T-cell (primary cell): ENCODE results near the gene GTF2A1. TPM values are rescaled to one million over a fixed set of nuclear protein-coding genes. Genes with fewer than 3 reads are reported as not detected.
A peak's percentile ranks its signal among the peaks of the same experiment; 100 is the strongest.

Source experiments
- ATAC-seq, 4 experiments: fragments of 200-7000 bp in 3 of 4; fragments of 150-1000 bp in 1 of 4; cut with Tn5 transposase; replicated peaks in 1 of 4; 1 replicate in 3 of 4; 2 replicates in 1 of 4; pipeline ENCODE4 v1.10.0; 2021; ENCODE audit warnings: moderate library complexity in 3 of 4, mild to moderate bottlenecking in 2 of 4, moderate number of reproducible peaks in 1 of 4
- CTCF ChIA-PET, 2 donors: fragments of 300-600 bp; sonication (Branson Sonifier 250); formaldehyde crosslinking; loops; one replicate each; lab custom pipeline; 2022; ENCODE audit warnings: antibody characterized with exemption in 2 of 2; lab: Charles Lee
- POLR2A ChIA-PET, 2 donors: fragments of 300-600 bp; sonication (Branson Sonifier 250); formaldehyde crosslinking; loops; one replicate each; lab custom pipeline; 2022; ENCODE audit warnings: antibody characterized with exemption in 2 of 2; lab: Charles Lee
- DNase-seq, 35 experiments: peaks; one replicate each; pipeline versions ENCODE4 v3.0.0 to v3.0.0-alpha.2; 2013 to 2023
- H3K27ac ChIP-seq: one replicate; pipeline ENCODE4 v1.5.1; 2013; ENCODE audit warnings: low read length
- H3K27me3 ChIP-seq, 2 experiments: replicated peaks in 1 of 2; 1 replicate in 1 of 2; 2 replicates in 1 of 2; pipeline versions ENCODE4 v1.6.1 to v1.7.0; 2013; ENCODE audit warnings: low read length in 1 of 2, mixed read lengths in 1 of 2; ENCODE audit not compliant: control insufficient read depth in 2 of 2, insufficient read depth in 2 of 2; ENCODE audit errors: extremely low read depth in 1 of 2
- H3K36me3 ChIP-seq, 2 donors: 1 replicate in 1 of 2; 2 replicates in 1 of 2; pipeline versions ENCODE4 v1.6.1 to v1.7.0; 2013; ENCODE audit warnings: low read length in 1 of 2; ENCODE audit not compliant: control insufficient read depth in 2 of 2, insufficient read depth in 1 of 2; ENCODE audit errors: extremely low read depth in 1 of 2
- H3K4me1 ChIP-seq, 2 experiments: 1 replicate in 1 of 2; 2 replicates in 1 of 2; pipeline versions ENCODE4 v1.6.1 to v1.7.0; 2013; ENCODE audit warnings: low read length in 2 of 2, mixed read lengths in 1 of 2; ENCODE audit not compliant: insufficient read depth in 2 of 2, control insufficient read depth in 1 of 2; ENCODE audit errors: extremely low read depth in 1 of 2
- H3K4me3 ChIP-seq, 2 donors: 1 replicate in 1 of 2; 2 replicates in 1 of 2; pipeline versions ENCODE4 v1.5.1 to v1.7.0; 2013; ENCODE audit warnings: mild to moderate bottlenecking in 2 of 2, low read length in 1 of 2, moderate library complexity in 1 of 2; ENCODE audit not compliant: control insufficient read depth in 1 of 2; ENCODE audit errors: extremely low read depth in 1 of 2
- H3K9me3 ChIP-seq: 2 replicates; pipeline ENCODE4 v1.7.0; 2013
- H3K27ac Mint-ChIP-seq, 2 donors: one replicate each; pipeline ENCODE4 v1.8.0; 2020 to 2021; ENCODE audit warnings: mild to moderate bottlenecking in 2 of 2, mixed read lengths in 2 of 2
- H3K27me3 Mint-ChIP-seq, 2 donors: one replicate each; pipeline ENCODE4 v1.8.0; 2021 to 2022; ENCODE audit warnings: mixed read lengths in 2 of 2
- H3K36me3 Mint-ChIP-seq: one replicate; pipeline ENCODE4 v1.8.0; 2021; ENCODE audit warnings: mixed read lengths
- H3K4me1 Mint-ChIP-seq, 3 donors: one replicate each; pipeline ENCODE4 v1.8.0; 2020 to 2022; ENCODE audit warnings: mixed read lengths in 3 of 3, mild to moderate bottlenecking in 1 of 3
- H3K4me3 Mint-ChIP-seq, 3 donors: one replicate each; pipeline ENCODE4 v1.8.0; 2020 to 2022; ENCODE audit warnings: mild to moderate bottlenecking in 3 of 3, mixed read lengths in 3 of 3, moderate library complexity in 3 of 3
- H3K9me3 Mint-ChIP-seq, 3 donors: one replicate each; pipeline ENCODE4 v1.8.0; 2020 to 2022; ENCODE audit warnings: mixed read lengths in 3 of 3
- WGBS: methylation state at CpG from one replicate; pipeline ENCODE4 v1.1.5; 2013; ENCODE audit warnings: missing lambda C conversion rate; ENCODE audit not compliant: insufficient coverage; 5-methylcytosine and 5-hydroxymethylcytosine counted together
- total RNA-seq, 35 experiments: library from RNA in 6 of 35; stranded (reverse) in 6 of 35; fragments of 120-200 nt in 1 of 35; gene quantifications; one replicate each; pipeline versions ENCODE4 v1.2.1 to v1.2.4 and lab custom pipeline; 2013 to 2026

The GTF2A1 gene
- total RNA-seq, 5 donors from 2014 or later (not counting 1 experiment from before 2014, with no cell fraction given): 21.2 to 34.1 (median 29.3) TPM

GRCh38 chr14:81164167-81164774, 56.5 kb downstream of the GTF2A1 start:
- ChIA-PET POLR2A (interaction anchor here in 1 of 2 donors (0.5 kb wide), 1 partner anchor 46 kb away, joined by 3 read pairs; no protein-coding TSS in a partner anchor), CTCF (interaction anchor here in 1 of 2 donors (0.9 to 1.6 kb wide), 3 partner anchors 14 to 178 kb away, joined by 3 to 7 read pairs (median 4); no protein-coding TSS in a partner anchor)
- DNase-seq (peak in 18 of 35 experiments; percentile 2 to 53 (median 14)), ATAC-seq (peak in 3 of 4 experiments; percentile 54 to 73 (median 71))
- Histone ChIP-seq H3K27me3 (no peaks in the 10 kb centered on the region), H3K9me3 (no peaks in the 10 kb centered on the region), H3K36me3 (no peaks in the 10 kb centered on the region), H3K4me1 (peaks cover 2 to 5% of the 10 kb centered on the region in 2 experiments), H3K27ac (no peak overlapping the region), H3K4me3 (no peak overlapping the region)
- H3K36me3 Mint-ChIP-seq: no peaks in the 10 kb centered on the region
- 43% methylated on average over 1 of the region's 1 CpG for WGBS
- no peaks in the 10 kb centered on the region for H3K9me3 Mint-ChIP-seq
- H3K4me3 Mint-ChIP-seq: no peak overlapping the region
- no peak overlapping the region for H3K27ac Mint-ChIP-seq
- H3K4me1 Mint-ChIP-seq: peaks cover 3 to 10% (median 9%) of the 10 kb centered on the region in 3 donors
- no peaks in the 10 kb centered on the region for H3K27me3 Mint-ChIP-seq

DNA sequence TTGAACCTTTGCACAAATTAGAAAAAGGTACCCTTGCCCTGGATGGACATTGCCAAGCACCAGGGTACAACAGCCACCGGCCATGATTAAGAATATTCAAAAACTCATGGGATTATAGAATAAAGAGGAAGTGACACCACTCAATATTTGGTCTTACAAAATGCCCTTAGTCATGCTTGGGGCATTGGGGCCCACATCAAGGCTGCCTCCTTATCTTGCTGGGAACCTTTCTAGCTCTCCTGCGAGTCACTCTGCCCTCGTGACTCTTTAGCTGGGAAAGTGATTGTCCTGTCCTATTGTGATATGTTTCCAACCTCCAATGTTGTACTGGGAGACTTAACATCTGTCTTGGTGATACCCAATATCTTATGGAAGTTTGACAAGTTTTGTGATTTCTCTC, 57.8 kb downstream of the GTF2A1 start:
- H3K9me3 Mint-ChIP-seq: no peaks in the 10 kb centered on the region
- Histone ChIP-seq H3K9me3 (no peaks in the 10 kb centered on the region), H3K27me3 (no peaks in the 10 kb centered on the region), H3K36me3 (no peaks in the 10 kb centered on the region), H3K4me3 (no peak overlapping the region), H3K27ac (no peak overlapping the region), H3K4me1 (no peaks in the 10 kb centered on the region)
- DNase-seq (no peak), ATAC-seq (no peak)
- H3K36me3 Mint-ChIP-seq: no peaks in the 10 kb centered on the region
- POLR2A ChIA-PET: no interaction called here
- H3K27ac Mint-ChIP-seq: no peak overlapping the region
- no peaks in the 10 kb centered on the region for H3K27me3 Mint-ChIP-seq
- no peak overlapping the region for H3K4me3 Mint-ChIP-seq
- CTCF ChIA-PET: interaction anchor here in 1 of 2 donors (1.6 kb wide), 1 partner anchor 167 kb away, joined by 7 read pairs; no protein-coding TSS in a partner anchor
- WGBS: no CpG with 5 or more reads among the region's 3 CpGs
- H3K4me1 Mint-ChIP-seq: no peaks in the 10 kb centered on the region

DNA sequence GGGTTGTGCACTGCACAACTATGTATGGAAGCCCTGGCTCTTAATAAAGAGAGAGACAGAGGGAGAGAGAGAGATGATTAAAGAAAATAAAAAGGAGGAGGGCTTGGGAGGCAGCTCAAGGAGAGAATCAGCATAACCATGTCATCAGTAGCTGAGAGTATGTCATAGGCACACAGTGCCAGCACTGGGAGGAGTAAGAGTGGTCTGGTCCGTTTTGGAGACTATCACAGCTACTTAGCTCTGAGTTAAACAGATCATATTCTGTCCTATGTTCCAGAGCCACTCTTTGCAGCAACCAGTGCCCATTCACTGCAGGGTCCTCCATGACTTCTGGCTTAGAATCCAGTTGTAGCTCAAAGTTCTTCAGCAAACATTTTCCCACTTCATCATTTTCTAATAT, 59.0 kb downstream of the GTF2A1 start:
- ChIA-PET POLR2A (no interaction called here), CTCF (interaction anchor here (1.0 to 1.1 kb wide), 2 partner anchors 8 to 13 kb away, joined by 3 to 6 read pairs; no protein-coding TSS in a partner anchor)
- Mint-ChIP-seq H3K9me3 (no peaks in the 10 kb centered on the region), H3K27ac (no peak overlapping the region), H3K36me3 (no peaks in the 10 kb centered on the region), H3K4me1 (no peaks in the 10 kb centered on the region), H3K4me3 (no peak overlapping the region), H3K27me3 (no peaks in the 10 kb centered on the region)
- Histone ChIP-seq H3K9me3 (no peaks in the 10 kb centered on the region), H3K4me3 (no peak overlapping the region), H3K27me3 (no peaks in the 10 kb centered on the region), H3K27ac (no peak overlapping the region), H3K4me1 (no peaks in the 10 kb centered on the region), H3K36me3 (no peaks in the 10 kb centered on the region)
- no peak for DNase-seq
- WGBS: no CpG with 5 or more reads among the region's 1 CpG
- no peak for ATAC-seq

DNA sequence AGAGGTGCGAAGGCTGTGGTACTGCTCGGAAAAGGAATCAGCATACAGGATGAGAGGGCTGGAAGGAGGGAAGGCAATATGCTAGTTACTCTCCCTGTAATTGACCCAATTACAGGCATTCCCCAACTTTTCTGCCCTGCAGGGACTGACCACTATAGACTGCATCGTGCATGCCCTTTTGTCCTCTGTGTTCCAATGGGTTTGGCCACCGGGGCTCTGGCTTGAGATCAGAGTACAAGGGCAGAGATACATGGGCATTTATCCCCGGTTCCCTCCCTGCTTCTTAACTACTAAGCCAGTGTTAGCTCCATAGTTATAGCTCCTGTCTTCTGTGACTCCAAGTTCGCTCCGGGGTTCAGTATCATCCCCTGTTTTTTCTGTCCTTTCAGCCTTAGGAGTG, 59.7 kb downstream of the GTF2A1 start:
- H3K27ac ChIP-seq: no peak overlapping the region
- H3K4me3 ChIP-seq: no peak overlapping the region
- no peaks in the 10 kb centered on the region for H3K4me1 ChIP-seq
- no peaks in the 10 kb centered on the region for H3K27me3 ChIP-seq
- H3K36me3 ChIP-seq: no peaks in the 10 kb centered on the region
- WGBS: 80% methylated on average over 4 of the region's 7 CpGs
- Mint-ChIP-seq H3K4me1 (no peaks in the 10 kb centered on the region), H3K9me3 (no peaks in the 10 kb centered on the region), H3K27ac (no peak overlapping the region), H3K27me3 (no peaks in the 10 kb centered on the region), H3K36me3 (no peaks in the 10 kb centered on the region), H3K4me3 (no peak overlapping the region)
- ATAC-seq (no peak), DNase-seq (no peak)
- H3K9me3 ChIP-seq: no peaks in the 10 kb centered on the region
- POLR2A ChIA-PET: no interaction called here
- CTCF ChIA-PET: interaction anchor here (1.0 to 1.1 kb wide), 2 partner anchors 9 to 14 kb away, joined by 3 to 6 read pairs; no protein-coding TSS in a partner anchor

GRCh38 chr14:81157431-81157830, 63.3 kb downstream of the GTF2A1 start:
- Mint-ChIP-seq H3K36me3 (no peaks in the 10 kb centered on the region), H3K9me3 (no peaks in the 10 kb centered on the region), H3K4me3 (no peak overlapping the region), H3K4me1 (no peaks in the 10 kb centered on the region), H3K27me3 (no peaks in the 10 kb centered on the region), H3K27ac (no peak overlapping the region)
- Histone ChIP-seq H3K27ac (no peak overlapping the region), H3K36me3 (no peaks in the 10 kb centered on the region), H3K4me1 (no peaks in the 10 kb centered on the region), H3K9me3 (no peaks in the 10 kb centered on the region), H3K27me3 (no peaks in the 10 kb centered on the region), H3K4me3 (no peak overlapping the region)
- WGBS: no CpG with 5 or more reads among the region's 1 CpG
- DNase-seq (no peak), ATAC-seq (no peak)
- CTCF ChIA-PET: no interaction called here
- POLR2A ChIA-PET: no interaction called here

DNA sequence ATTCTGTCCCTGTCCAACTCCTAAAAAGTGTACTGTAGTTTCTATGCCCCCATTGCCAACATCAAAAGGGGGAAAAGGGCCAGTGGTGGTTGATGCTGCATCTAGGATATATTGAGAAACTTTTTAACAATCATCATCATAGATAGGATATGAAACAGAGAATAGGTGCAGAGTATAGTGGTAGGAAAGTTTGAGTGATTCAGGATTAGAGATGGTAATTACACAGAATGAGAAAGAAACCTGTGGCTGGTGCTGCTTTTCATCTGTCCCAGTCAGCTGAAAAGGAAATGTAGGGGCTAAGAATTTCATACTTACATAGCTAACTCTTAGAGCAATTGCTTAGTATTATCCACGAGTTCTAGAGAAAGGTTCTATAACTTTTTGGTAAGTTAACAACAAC, 67.6 kb downstream of the GTF2A1 start:
- DNase-seq: no peak
- no peak for ATAC-seq
- Mint-ChIP-seq H3K27me3 (no peaks in the 10 kb centered on the region), H3K9me3 (no peaks in the 10 kb centered on the region), H3K4me3 (no peak overlapping the region), H3K36me3 (no peaks in the 10 kb centered on the region), H3K27ac (no peak overlapping the region), H3K4me1 (no peaks in the 10 kb centered on the region)
- POLR2A ChIA-PET: no interaction called here
- Histone ChIP-seq H3K9me3 (no peaks in the 10 kb centered on the region), H3K36me3 (no peaks in the 10 kb centered on the region), H3K27ac (no peak overlapping the region), H3K27me3 (no peaks in the 10 kb centered on the region), H3K4me1 (no peaks in the 10 kb centered on the region), H3K4me3 (no peak overlapping the region)
- CTCF ChIA-PET: no interaction called here
- WGBS: no CpG with 5 or more reads among the region's 1 CpG
